Mesodermal cell (in vitro differentiated cells): ENCODE data around the gene SERPINE2.

ENCODE experiments used
- H3K27ac ChIP-seq: 2 replicates; pipeline ENCODE4 v1.7.0; 2013; ENCODE audit warnings: mild to moderate bottlenecking, low read depth, low read length, moderate library complexity; ENCODE audit not compliant: severe bottlenecking
- H3K36me3 ChIP-seq: 2 replicates; pipeline ENCODE4 v1.7.1; 2013; ENCODE audit warnings: mild to moderate bottlenecking, low read length, moderate library complexity; ENCODE audit not compliant: control insufficient read depth, insufficient read depth
- H3K4me1 ChIP-seq: one replicate; pipeline ENCODE4 v1.7.1; 2013; ENCODE audit warnings: mild to moderate bottlenecking, low read length; ENCODE audit not compliant: insufficient read depth, control insufficient read depth, poor library complexity, severe bottlenecking
- H3K4me3 ChIP-seq: 2 replicates; pipeline ENCODE4 v1.7.0; 2013; ENCODE audit warnings: low read length, control low read depth, mild to moderate bottlenecking; ENCODE audit not compliant: insufficient read depth, poor library complexity, severe bottlenecking; ENCODE audit errors: extremely low read depth
- H3K9me3 ChIP-seq: 2 replicates; pipeline ENCODE4 v1.7.1; 2013; ENCODE audit warnings: mild to moderate bottlenecking, low read length, moderate library complexity; ENCODE audit not compliant: control insufficient read depth
- WGBS, 2 experiments: methylation state at CpG; one replicate each; pipeline ENCODE4 v1.1.5; 2013; ENCODE audit warnings: missing lambda C conversion rate in 2 of 2; ENCODE audit not compliant: insufficient coverage in 2 of 2; 5-methylcytosine and 5-hydroxymethylcytosine counted together

SERPINE2 gene

GRCh38 chr2:223978451-223978850 lies 60.6 kb downstream of the SERPINE2 start:
- peaks cover 5% of the 10 kb centered on the region for H3K4me1 ChIP-seq
- 96 to 100% methylated on average over 1 to 3 of the region's 4 CpGs for WGBS, 2 experiments
- no peak overlapping the region for H3K27ac ChIP-seq
- peaks cover 79% of the 10 kb centered on the region for H3K36me3 ChIP-seq
- no peaks in the 10 kb centered on the region for H3K9me3 ChIP-seq
- H3K4me3 ChIP-seq, result no peak overlapping the region

GRCh38 chr2:223976635-223977226 lies 62.4 kb downstream of the SERPINE2 start:
- H3K9me3 ChIP-seq, result no peaks in the 10 kb centered on the region
- no peak overlapping the region for H3K4me3 ChIP-seq
- H3K27ac ChIP-seq, result no peak overlapping the region
- peaks cover 5% of the 10 kb centered on the region for H3K4me1 ChIP-seq
- WGBS, 2 experiments, result 100% methylated on average over 1 of the region's 3 CpGs; no CpG with 5 or more reads in 1 of the 2 experiments
- peaks cover 62% of the 10 kb centered on the region for H3K36me3 ChIP-seq

- WGBS, 2 experiments, result 90 to 92% methylated on average over 3 of the region's 3 CpGs
- H3K9me3 ChIP-seq, result no peaks in the 10 kb centered on the region
- no peak overlapping the region for H3K27ac ChIP-seq
- H3K4me1 ChIP-seq, result peaks cover 5% of the 10 kb centered on the region
- H3K36me3 ChIP-seq, result peaks cover 31% of the 10 kb centered on the region
- H3K4me3 ChIP-seq, result no peak overlapping the region
Measured at GRCh38 chr2:223973606-223974005, 65.5 kb downstream of the SERPINE2 start.

GRCh38 chr2:223972656-223973102 lies 66.4 kb downstream of the SERPINE2 start:
- Histone ChIP-seq H3K4me3 (no peak overlapping the region), H3K36me3 (peaks cover 25% of the 10 kb centered on the region), H3K9me3 (no peaks in the 10 kb centered on the region), H3K27ac (no peak overlapping the region), H3K4me1 (peaks cover 5% of the 10 kb centered on the region)
- 85 to 86% methylated on average over 5 to 6 of the region's 7 CpGs for WGBS, 2 experiments

- no peak overlapping the region for H3K27ac ChIP-seq
- no peak overlapping the region for H3K4me3 ChIP-seq
- peaks cover 3% of the 10 kb centered on the region for H3K4me1 ChIP-seq
- peaks cover 24% of the 10 kb centered on the region for H3K36me3 ChIP-seq
- no peaks in the 10 kb centered on the region for H3K9me3 ChIP-seq
- 100% methylated on average over 1 of the region's 5 CpGs; no CpG with 5 or more reads in 1 of the 2 experiments for WGBS, 2 experiments
Measured at GRCh38 chr2:223971731-223972130, 67.4 kb downstream of the SERPINE2 start.

GRCh38 chr2:223970343-223971128 lies 68.5 kb downstream of the SERPINE2 start:
- H3K4me3 ChIP-seq, result no peak overlapping the region
- 57 to 90% methylated on average over 4 to 5 of the region's 8 CpGs for WGBS, 2 experiments
- H3K27ac ChIP-seq, result no peak overlapping the region
- no peaks in the 10 kb centered on the region for H3K9me3 ChIP-seq
- no peaks in the 10 kb centered on the region for H3K4me1 ChIP-seq
- peaks cover 22% of the 10 kb centered on the region for H3K36me3 ChIP-seq

- WGBS, 2 experiments, result 95 to 100% methylated on average over 1 of the region's 1 CpG
- no peak overlapping the region for H3K4me3 ChIP-seq
- no peak overlapping the region for H3K27ac ChIP-seq
- H3K4me1 ChIP-seq, result no peaks in the 10 kb centered on the region
- H3K9me3 ChIP-seq, result no peaks in the 10 kb centered on the region
- H3K36me3 ChIP-seq, result peaks cover 19% of the 10 kb centered on the region
Measured at GRCh38 chr2:223969856-223970255, 69.2 kb downstream of the SERPINE2 start.

- no peak overlapping the region for H3K27ac ChIP-seq
- WGBS, 2 experiments, result no CpG with 5 or more reads among the region's 3 CpGs
- H3K4me1 ChIP-seq, result no peaks in the 10 kb centered on the region
- peaks cover 19% of the 10 kb centered on the region for H3K36me3 ChIP-seq
- no peak overlapping the region for H3K4me3 ChIP-seq
- H3K9me3 ChIP-seq, result no peaks in the 10 kb centered on the region
Measured at GRCh38 chr2:223969315-223969714, 69.8 kb downstream of the SERPINE2 start.

- Histone ChIP-seq H3K4me1 (no peaks in the 10 kb centered on the region), H3K9me3 (no peaks in the 10 kb centered on the region), H3K36me3 (peaks cover 31% of the 10 kb centered on the region), H3K4me3 (no peak overlapping the region), H3K27ac (no peak overlapping the region)
- 88% methylated on average over 1 of the region's 2 CpGs; no CpG with 5 or more reads in 1 of the 2 experiments for WGBS, 2 experiments
Measured at GRCh38 chr2:223967981-223968380, 71.1 kb downstream of the SERPINE2 start.

GRCh38 chr2:223959688-223960087 lies 79.4 kb downstream of the SERPINE2 start:
- no peaks in the 10 kb centered on the region for H3K9me3 ChIP-seq
- H3K36me3 ChIP-seq, result peaks cover 43% of the 10 kb centered on the region
- no peak overlapping the region for H3K27ac ChIP-seq
- H3K4me1 ChIP-seq, result peaks cover 14% of the 10 kb centered on the region
- 85 to 86% methylated on average over 4 of the region's 5 CpGs for WGBS, 2 experiments
- no peak overlapping the region for H3K4me3 ChIP-seq
